ENCODE data around the gene DLGAP1.
A peak's percentile ranks its signal among the peaks of the same experiment; 100 is the strongest.
"Not testable (repeated sequence)": the region's sequence is repeated elsewhere in the genome, so short reads cannot be mapped to it uniquely, and the experiment has no call there.

Gene DLGAP1

GRCh38 chr18:4384932-4385331, 70.2 kb downstream of the DLGAP1 start:
- DNase-seq, result no peak

- no peak for DNase-seq
Observed at GRCh38 chr18:4374564-4374963, 80.5 kb downstream of the DLGAP1 start.

GRCh38 chr18:4369705-4370104, 85.4 kb downstream of the DLGAP1 start:
- no peak for DNase-seq

- DNase-seq, result no peak
Observed at GRCh38 chr18:4360221-4360715, 94.8 kb downstream of the DLGAP1 start.

- DNase-seq, result peak; percentile 7 to 67
Observed at GRCh38 chr18:4358618-4359017, 96.5 kb downstream of the DLGAP1 start.

- DNase-seq, result no peak
Observed at GRCh38 chr18:4357579-4357978, 97.5 kb downstream of the DLGAP1 start.

GRCh38 chr18:4356929-4357328, 98.2 kb downstream of the DLGAP1 start:
- no peak for DNase-seq

- no peak for DNase-seq
Observed at GRCh38 chr18:4353853-4354418, 101.2 kb downstream of the DLGAP1 start.

- peak in 1 of 2 experiments; percentile 50 for DNase-seq
Observed at GRCh38 chr18:4352746-4353551, 102.2 kb downstream of the DLGAP1 start.

GRCh38 chr18:4351005-4351404, 104.1 kb downstream of the DLGAP1 start:
- DNase-seq, result peak; percentile 64 to 79

- DNase-seq, result no peak
Observed at GRCh38 chr18:4335386-4335785, 119.7 kb downstream of the DLGAP1 start.

- peak; percentile 43 to 86 for DNase-seq
Observed at GRCh38 chr18:4333043-4333442, 122.1 kb downstream of the DLGAP1 start.

- DNase-seq, result no peak
Observed at GRCh38 chr18:4319738-4320677, 135.1 kb downstream of the DLGAP1 start.

- DNase-seq, result no peak
Observed at GRCh38 chr18:4318311-4318710, 136.8 kb downstream of the DLGAP1 start.

- DNase-seq, result not testable (repeated sequence)
Observed at GRCh38 chr18:4311945-4312344, 143.2 kb downstream of the DLGAP1 start.

GRCh38 chr18:4311136-4311535, 144.0 kb downstream of the DLGAP1 start:
- DNase-seq, result no peak

- no peak for DNase-seq
Observed at GRCh38 chr18:4309227-4309626, 145.9 kb downstream of the DLGAP1 start.

- no peak for DNase-seq
Observed at GRCh38 chr18:4308576-4308975, 146.5 kb downstream of the DLGAP1 start.

GRCh38 chr18:4299395-4299794, 155.7 kb downstream of the DLGAP1 start:
- DNase-seq, result no peak

GRCh38 chr18:4293337-4293736, 161.8 kb downstream of the DLGAP1 start:
- no peak for DNase-seq

- no peak for DNase-seq
Observed at GRCh38 chr18:4292696-4293095, 162.4 kb downstream of the DLGAP1 start.

- DNase-seq, result not testable (repeated sequence)
Observed at GRCh38 chr18:4287340-4287739, 167.8 kb downstream of the DLGAP1 start.

- no peak for DNase-seq
Observed at GRCh38 chr18:4286256-4286655, 168.9 kb downstream of the DLGAP1 start.
